NCI-H128 (cell line): ENCODE data around the gene ARHGEF10L.
"Not testable (repeated sequence)": the region's sequence is repeated elsewhere in the genome, so short reads cannot be mapped to it uniquely, and the experiment has no call there.

Experiments used
- DNase-seq: peaks from one replicate; lab custom pipeline; 2025; ENCODE audit not compliant: unreplicated experiment; lab: John Stamatoyannopoulos, UW

Gene ARHGEF10L

DNA sequence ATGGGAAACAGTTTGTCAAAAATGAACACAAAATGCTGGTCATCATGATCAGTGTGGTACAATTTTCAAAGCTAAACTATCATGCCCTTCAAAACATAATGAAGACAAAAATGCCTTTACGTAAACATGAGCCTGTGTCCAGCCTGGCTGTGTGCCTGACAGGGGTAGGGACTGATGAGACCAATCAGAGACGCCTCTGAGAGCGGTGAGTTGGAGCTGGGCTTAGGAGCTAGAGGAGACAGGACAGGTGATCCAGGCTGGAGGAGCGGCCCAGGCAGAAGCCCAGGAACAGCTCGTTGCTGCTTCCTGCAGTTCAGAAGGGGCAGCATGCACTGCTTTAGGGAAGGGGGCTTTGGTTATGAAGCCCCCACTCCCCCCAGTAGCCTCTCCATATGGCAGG lies 70.0 kb downstream of the ARHGEF10L start:
- DNase-seq, result no peak

DNA sequence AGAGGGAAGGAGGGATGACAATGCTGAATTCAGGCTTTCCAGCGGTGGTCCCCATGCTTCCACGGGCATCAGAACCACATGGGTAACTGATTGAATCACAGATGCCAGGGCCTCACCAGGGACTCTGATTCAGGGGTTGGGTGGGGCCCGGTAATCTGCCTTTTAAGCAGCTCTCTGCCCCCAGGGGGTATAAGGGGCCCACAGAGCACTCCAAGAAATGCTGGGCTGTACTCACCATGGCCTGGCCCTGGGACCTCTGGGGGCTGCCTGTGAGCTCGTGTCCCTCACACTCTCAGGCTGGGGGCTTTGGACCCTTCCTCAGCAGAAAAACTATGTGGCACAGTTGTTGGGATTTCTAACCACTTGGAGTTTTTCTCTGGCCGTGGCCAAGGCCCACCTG lies 70.6 kb downstream of the ARHGEF10L start:
- DNase-seq, result no peak

DNA sequence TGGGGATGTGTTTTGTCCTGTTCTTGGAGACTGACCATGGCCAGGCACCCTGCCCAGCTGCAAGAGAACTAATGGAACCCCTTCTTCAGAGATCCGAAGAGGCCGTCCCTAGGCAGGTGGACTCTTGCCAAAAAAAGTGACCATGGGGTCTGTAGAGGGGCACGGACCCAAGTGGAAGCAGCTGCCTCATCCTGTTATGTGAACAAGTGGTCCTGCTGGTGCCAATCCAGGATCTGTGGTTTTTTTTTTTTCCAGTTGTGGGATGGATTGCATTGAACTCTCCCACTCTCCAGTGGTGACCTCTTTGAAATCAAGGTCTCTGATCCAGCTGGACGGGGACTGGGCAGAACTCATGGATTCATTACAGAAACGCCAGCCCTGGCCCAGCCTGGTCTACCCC lies 71.2 kb downstream of the ARHGEF10L start:
- DNase-seq, result no peak

DNA sequence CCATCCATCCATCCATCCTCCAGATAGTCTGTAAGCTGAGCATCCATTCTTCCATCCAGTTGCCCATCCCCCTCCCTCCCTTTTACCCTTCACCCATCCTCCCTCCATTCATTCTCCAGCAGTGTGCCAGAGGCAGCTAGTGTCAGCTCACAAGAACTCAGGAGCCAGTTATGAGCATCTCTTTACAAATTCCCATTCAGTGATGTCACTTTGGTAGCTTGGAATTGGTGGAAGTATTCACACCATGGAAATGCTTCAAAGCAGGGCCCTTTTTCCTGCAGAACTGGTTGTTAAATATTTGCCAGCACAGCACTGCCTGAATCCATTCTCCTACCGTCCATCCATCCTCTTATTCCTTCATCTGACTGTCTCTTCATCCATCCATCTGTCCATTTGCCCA lies 72.5 kb downstream of the ARHGEF10L start:
- DNase-seq, result no peak

DNA sequence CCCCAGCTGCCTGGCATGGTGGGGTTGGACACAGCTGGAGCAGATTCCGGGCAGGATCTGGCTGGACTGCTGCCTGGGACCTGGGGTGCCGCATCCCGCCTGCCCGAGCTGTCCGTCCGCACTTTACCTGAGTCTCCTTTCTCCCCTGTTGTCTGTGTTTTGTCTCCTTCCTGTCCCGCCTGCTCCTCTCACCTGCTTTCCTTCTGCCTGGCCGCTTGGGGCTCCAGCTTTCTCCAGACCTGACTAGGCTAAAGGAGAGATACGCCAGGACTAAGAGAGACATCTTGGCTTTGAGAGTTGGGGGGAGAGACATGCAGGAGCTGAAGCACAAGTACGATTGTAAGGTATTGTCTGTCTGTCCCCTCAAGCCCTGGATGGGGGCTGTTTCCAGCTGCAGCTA lies 73.3 kb downstream of the ARHGEF10L start:
- DNase-seq, result no peak

DNA sequence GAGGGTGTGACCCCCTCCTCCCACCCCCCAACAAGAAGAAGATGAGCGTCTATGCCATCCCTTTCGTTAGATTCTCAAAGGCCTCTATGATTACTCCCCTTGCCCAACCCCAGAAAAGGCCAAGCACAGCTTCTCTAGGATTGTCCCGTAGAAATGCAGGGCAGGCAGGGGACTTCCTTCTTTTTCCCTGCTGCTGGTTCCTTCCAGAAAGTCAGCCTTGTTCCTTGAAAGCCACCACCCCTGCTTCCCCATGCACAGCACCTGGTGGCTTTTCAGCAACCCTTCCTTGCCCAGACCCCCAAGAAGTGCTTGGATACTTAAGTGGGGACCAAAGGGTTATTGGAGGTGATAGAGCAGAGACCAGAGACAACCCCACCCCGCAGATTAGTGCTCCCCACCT lies 75.1 kb downstream of the ARHGEF10L start:
- DNase-seq, result no peak

DNA sequence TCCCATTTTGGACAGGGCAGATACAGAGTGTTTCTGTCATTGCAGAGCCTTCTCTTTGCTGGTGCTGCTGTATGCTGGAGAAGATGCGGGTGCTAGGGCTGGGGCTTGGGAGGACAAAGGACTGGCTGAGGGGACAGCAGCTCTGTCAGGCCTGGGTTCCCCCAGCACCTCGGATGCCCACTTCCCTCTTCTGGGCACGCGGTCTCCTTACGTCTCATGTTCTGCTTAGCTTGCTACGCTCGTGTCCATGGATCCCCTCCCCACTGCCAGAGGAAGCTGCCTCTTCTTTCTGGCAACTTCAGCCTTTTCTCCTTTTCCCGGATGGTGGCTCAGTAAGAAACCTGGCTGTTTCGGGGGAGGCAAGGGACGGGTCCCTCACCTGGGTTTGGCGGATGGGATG lies 75.7 kb downstream of the ARHGEF10L start:
- DNase-seq, result no peak

DNA sequence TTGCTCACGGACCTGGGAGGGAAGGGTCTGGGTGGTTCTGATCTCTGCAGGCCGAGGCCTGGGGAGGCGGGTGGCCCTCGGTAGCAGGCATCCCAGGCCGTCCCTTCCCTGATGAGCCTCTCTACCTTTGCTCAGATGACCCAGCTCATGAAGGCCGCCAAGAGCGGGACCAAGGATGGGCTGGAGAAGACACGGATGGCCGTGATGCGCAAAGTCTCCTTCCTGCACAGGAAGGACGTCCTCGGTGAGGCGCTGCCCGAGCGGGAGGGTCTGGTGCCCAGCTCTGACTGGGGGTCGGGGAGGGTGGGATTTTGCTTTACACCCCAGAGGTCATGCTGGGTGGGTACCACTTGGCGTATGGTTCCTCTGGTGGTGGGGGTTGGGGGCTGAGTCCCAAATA lies 76.5 kb downstream of the ARHGEF10L start:
- DNase-seq, result no peak

DNA sequence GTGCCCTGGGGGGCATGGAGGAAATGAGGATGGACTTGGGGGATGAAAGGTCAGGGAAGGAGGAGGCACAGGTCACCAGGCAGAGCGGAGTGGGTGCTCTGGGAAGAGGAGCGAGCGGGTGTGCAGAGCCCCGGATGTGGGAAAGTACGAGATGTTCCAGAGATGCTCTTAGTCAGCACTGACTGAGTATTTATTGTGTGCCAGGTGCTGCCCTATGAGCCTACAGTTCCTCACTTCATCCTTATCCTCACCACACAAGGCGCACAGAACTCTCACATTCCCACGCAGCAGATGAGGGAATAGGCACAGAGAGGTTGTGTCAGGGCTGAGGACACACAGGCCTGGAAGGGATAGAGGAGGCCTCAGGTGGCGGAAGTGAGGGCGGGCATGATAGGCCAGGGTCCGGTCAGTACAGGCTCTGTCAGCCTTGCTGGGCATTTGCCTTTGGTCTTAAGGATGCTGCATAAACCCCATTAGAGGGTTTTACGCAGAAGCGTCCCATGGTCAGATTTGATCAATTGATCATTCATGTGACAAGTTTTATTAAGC lies 77.3 kb downstream of the ARHGEF10L start:
- no peak for DNase-seq

DNA sequence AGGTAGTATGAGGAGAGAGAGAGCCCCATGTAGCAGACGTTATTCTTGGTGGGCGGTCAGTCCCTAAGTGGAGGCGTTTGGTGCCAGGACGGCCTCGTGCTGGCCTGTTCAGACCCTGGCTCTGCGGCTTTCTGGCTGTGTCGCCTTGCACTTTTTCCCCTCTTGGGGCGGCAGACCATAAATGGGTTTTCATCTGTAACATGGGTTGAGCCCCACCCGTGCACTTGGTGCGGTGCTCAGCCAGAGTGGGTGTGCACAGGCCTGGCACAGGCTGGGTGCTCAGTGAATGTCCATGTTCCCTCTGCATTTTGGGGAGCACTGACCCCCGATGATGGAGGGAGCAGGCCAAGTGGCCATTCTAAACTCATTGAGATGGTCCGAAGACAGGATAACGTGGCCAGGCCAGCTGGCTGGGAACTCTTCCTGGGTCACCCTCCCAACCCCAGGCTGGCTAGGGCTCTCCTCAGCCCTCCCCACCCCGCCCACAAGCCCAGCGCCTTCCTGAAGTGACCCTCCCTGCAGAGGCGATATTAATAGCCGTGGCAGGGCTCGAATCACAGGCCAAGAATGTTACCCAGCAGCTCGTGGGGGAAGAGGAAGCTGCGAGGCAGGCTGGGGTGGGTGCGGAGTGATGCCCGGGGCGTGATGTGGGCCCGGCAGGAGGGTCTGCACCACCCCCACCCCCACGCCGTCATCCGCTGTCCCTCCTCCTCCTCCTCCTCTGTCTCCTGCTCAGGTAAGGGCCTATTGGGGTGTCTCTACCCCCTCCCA lies 78.5 kb downstream of the ARHGEF10L start:
- DNase-seq, result no peak

DNA sequence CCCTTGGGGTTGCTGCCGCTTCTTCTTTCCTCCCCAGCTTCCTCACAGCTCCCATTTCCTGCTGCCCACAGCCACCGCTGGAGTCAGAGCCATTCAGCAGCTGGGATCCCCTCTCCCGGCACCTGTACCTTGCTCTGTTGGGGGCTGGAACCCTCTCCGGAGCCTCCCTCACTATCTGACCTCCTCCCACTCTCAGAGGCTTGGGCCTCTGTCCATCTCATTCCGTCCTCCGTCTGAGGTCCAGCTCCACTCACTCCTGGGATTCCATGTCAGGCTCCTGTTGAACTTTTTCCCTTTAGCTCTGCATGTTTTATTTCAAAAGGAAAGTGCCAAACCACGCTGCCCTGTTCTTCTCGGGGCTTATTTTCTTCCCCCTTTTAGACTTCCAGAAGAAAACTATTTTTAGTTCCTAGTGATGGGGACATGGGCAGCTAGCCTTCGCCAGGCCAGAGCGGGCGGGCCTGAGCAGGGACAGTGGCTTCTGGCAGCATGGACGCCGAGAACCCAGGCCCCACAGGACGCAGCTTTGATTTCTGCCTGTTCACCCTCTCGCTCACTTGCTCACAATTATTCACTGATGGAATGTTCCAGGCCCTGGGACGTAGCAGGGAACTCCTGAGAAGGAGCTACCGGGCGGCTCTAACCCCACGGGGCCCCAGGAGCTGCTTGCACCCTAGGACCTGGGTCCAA lies 79.2 kb downstream of the ARHGEF10L start:
- no peak for DNase-seq

DNA sequence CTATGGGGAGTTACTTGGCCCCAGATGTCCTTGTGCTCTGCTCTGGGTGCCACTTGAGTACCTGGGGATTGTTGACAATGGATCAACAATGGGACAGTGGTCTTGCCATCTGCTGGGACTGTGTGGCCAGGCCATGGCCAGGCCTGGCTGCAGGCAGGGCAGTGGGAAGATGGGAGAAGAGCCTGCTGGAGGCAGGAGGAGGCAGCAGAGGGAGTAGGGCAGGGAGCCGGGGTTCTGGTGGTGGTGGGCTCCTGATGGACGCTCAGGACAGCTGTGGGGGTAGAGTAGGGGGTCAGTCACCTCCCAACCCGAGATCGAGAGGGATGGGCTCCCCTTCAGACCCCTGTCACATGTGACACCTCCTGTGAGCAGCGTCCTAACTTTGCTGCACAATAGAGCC lies 81.0 kb downstream of the ARHGEF10L start:
- DNase-seq, result no peak

DNA sequence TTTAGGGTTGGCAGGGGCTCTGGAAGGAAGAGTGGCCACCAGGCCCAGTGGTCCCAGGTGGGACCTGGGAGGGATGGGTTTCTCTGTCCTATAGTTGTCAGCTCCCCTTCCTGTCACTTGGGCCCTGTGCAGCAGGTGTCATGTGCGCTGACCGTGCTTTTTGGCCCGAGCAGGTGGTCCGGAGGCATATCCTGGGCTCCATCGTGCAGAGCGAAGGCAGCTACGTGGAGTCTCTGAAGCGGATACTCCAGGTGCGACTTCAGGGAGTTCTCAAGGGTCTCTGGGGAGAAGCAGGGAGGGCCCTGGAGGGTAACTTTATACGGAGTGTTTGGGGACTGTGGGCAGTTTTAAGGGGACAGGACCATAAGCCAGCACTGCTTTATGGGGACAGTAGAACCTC lies 82.2 kb downstream of the ARHGEF10L start:
- no peak for DNase-seq

DNA sequence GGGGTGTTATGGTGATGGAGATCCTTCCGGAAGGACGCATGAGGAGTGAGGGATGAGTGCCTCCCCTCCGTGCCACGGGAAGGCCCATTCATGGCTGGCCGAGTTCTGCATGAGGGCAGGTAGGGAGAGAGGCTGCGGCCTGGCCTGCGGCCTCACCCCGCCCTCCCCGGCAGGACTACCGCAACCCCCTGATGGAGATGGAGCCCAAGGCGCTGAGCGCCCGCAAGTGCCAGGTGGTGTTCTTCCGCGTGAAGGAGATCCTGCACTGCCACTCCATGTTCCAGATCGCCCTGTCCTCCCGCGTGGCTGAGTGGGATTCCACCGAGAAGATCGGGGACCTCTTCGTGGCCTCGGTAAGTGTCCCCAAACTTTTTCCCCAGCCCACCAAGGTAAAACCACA lies 83.3 kb downstream of the ARHGEF10L start:
- no peak for DNase-seq

DNA sequence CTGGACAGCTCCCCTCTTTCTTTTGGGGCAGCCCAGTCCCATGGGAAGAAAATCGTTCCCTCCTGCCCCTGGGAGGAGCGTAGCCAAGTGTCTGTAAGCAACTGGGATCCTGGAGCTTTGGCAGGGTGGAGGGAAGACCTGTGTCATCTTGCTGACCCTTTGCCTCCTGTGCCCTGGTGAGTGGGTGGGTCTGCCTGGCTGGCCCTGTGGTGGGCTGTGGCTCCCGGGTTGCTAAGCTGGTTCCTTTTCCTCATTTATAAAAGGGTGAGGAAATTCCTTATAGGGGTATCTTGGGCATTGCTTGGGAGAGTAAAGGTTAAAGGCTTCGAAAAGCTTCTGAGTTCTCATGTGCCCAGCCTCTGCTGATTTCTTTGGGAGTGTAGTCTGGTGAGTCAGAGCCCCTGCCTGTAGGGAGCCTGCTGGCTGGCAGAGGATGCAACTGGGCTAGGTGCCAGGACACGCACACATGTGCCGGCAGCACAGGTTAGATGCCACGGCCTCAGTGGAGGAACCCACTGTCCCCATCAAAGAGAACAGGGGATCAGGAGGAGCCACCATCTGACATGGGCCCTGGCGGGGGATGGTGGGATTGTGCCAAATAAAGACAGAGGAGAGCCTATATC lies 85.2 kb downstream of the ARHGEF10L start:
- no peak for DNase-seq

DNA sequence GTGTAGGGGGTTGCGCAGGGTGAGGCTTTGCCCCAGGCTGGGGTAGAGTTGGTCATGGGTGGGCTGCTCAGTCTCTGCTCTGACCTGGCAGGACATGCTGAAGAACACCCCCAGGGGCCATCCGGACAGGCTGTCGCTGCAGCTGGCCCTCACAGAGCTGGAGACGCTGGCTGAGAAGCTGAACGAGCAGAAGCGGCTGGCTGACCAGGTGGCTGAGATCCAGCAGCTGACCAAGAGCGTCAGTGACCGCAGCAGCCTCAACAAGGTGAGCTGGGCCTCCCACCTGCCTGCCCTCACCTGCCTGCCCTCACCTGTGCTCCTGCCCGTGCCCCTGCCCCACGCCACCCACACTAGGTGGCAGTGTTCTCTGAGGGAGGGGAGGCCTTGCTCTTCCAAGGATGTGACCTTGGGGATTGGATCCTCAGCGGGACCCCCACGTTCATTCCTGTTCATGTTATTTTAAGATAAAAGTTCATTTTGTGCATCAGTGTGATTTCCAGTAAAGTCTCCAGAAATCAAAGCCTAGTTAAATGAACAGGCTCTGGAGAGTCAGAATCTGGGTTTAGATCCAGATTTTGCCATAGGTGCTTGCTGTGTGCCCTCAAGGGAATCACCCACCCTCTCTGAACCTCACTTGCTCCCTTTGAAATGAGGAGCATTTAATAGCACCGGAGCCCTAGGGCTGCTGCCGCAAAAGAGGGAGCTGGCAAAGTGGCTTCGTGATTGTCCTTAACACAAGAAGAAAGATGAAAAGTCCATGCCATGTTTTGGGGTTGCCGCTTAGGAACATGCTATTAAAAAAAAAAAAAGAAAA lies 87.9 kb downstream of the ARHGEF10L start:
- DNase-seq, result no peak

DNA sequence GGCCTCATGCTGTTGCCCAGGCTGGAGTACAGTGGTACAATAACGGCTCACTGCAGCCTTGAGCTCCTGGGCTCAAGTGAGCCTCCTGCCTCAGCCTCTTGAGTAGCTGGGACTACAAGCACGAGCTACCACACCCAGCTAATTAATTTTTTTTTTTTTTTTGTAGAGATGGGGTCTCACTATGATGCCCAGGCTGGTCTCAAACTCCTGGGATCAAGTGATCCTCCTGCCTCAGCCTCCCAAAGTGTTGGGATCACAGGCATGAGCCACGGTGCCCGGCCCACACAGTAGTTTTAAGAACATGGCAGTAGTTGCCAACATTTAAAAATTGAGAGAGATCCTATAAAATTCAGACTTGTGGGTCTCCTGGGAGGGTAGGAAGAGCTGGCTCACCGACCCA lies 89.5 kb downstream of the ARHGEF10L start:
- not testable (repeated sequence) for DNase-seq

DNA sequence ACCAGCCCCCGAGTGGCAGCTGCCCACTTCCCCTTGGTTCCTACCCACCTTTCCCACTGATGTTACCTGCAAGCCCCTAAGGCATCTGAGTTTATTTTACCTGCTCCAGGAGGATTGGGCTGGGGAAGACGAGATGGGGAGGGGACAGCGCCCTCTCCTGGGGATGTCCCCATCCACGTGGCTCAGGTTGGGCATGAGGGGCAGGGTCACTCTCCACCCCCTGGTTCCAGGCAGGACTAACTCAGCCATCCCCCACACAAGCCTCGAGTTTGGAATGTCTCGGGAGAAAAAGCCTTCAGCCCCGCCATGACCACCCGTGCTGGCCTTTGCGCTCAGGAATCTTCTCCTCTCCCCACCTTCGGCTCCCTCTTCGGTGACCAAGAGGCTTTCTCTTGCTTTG lies 90.0 kb downstream of the ARHGEF10L start:
- DNase-seq, result no peak

DNA sequence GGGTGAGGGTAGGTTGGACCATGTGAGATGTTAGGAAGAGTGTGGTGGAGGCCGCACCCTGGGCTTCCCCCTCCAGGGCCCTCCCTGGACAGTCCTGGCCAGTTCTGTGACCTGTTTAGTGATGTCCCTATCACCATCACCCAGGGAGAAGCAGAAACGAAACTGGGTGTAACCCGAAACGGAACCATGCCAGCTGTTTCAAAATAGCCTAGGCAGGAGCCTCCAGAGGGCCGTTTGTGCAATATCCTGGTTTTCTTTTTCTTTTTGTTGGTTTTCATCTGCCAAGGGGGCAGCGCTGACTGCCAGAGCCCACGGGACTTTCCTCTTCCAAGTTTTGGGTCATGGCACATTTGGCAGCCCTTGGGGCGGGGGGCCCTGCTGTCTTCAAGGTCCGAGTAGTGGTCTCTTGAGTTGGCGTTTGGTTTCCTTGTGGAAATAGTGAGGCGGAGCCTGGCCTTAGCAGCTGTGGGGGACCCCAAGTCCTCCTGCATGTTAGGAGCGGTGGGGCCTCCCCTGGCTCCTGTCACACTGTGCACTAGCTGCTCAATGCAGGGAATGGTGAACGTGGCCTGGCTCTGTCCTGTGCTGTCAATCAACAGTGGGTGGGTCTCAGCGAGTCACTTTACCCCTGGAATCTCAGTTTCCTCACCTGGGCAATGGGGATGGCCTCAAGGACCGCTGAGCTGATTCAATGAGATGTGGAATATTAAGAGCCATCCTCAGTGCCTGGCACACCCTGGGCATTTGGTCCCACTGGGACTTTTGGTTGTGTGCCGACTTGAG lies 90.7 kb downstream of the ARHGEF10L start:
- no peak for DNase-seq

DNA sequence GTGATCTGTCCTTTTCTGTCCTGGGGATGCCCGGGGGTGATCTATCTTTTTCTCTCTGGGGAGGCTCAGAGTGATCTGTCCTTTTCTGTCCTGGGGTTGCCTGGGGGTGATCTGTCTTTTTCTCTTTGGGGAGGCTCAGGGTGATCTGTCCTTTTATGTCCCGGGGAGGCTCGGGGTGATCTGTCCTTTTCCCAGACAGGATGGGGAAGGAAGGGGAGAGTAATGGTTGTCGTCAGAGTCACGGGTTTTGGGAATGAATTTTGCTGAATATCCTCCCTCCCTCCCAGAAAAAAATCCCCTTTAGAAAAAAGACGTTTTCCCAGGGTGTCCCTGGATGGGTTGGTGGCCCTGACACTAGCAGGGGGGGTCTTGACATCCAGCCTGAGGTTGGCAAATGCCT lies 91.5 kb downstream of the ARHGEF10L start:
- DNase-seq, result no peak
